Stomach smooth muscle (tissue), 2 donors: Measurements from ENCODE around the gene TYW1B.
"Not testable (repeated sequence)": the region's sequence is repeated elsewhere in the genome, so short reads cannot be mapped to it uniquely, and the experiment has no call there.

Experiments used
- H3K27ac ChIP-seq: one replicate; pipeline ENCODE4 v1.7.0; 2013; ENCODE audit warnings: mild to moderate bottlenecking, low read length, inconsistent platforms
- H3K27me3 ChIP-seq, 2 donors: one replicate each; pipeline ENCODE4 v1.7.0; 2013; ENCODE audit warnings: low read length in 2 of 2; ENCODE audit not compliant: insufficient read depth in 2 of 2, control insufficient read depth in 1 of 2
- H3K36me3 ChIP-seq, 2 donors: one replicate each; pipeline ENCODE4 v1.7.0; 2013; ENCODE audit warnings: low read length in 2 of 2; ENCODE audit not compliant: control insufficient read depth in 2 of 2, insufficient read depth in 2 of 2
- H3K4me1 ChIP-seq: one replicate; pipeline ENCODE4 v1.7.0; 2013; ENCODE audit warnings: low read length; ENCODE audit not compliant: control insufficient read depth, insufficient read depth
- H3K4me3 ChIP-seq, 2 donors: one replicate each; pipeline ENCODE4 v1.7.0; 2013; ENCODE audit warnings: low read length in 2 of 2
- H3K9ac ChIP-seq, 2 donors: one replicate each; pipeline ENCODE4 v1.7.0; 2013; ENCODE audit warnings: low read length in 2 of 2, mild to moderate bottlenecking in 1 of 2
- H3K9me3 ChIP-seq, 2 donors: one replicate each; pipeline ENCODE4 v1.7.0; 2013; ENCODE audit warnings: low read length in 2 of 2; ENCODE audit not compliant: control insufficient read depth in 2 of 2
- donor health status: healthy.
- donor health status: Pancreatic carcinoma.

Gene TYW1B

GRCh38 chr7:72603073-72603472, 224.9 kb downstream of the TYW1B start:
- no peak overlapping the region for H3K4me3 ChIP-seq
- H3K36me3 ChIP-seq, result peaks cover 0 to 4% of the 10 kb centered on the region in 2 donors
- no peaks in the 10 kb centered on the region for H3K27me3 ChIP-seq
- no peaks in the 10 kb centered on the region for H3K4me1 ChIP-seq
- no peak overlapping the region for H3K9ac ChIP-seq
- H3K9me3 ChIP-seq, result no peaks in the 10 kb centered on the region
- H3K27ac ChIP-seq, result no peak overlapping the region

- H3K9me3 ChIP-seq, H3K27me3 ChIP-seq, H3K4me3 ChIP-seq, H3K36me3 ChIP-seq, H3K4me1 ChIP-seq, H3K9ac ChIP-seq, H3K27ac ChIP-seq: not testable (repeated sequence)
Observed at GRCh38 chr7:72601683-72602082, 226.3 kb downstream of the TYW1B start.

GRCh38 chr7:72590023-72590422, 238.0 kb downstream of the TYW1B start:
- not testable (repeated sequence) for H3K9me3 ChIP-seq, H3K4me1 ChIP-seq, H3K9ac ChIP-seq, H3K36me3 ChIP-seq, H3K4me3 ChIP-seq, H3K27ac ChIP-seq, H3K27me3 ChIP-seq

GRCh38 chr7:72587267-72587666, 240.7 kb downstream of the TYW1B start:
- H3K27me3 ChIP-seq, H3K36me3 ChIP-seq, H3K9me3 ChIP-seq, H3K9ac ChIP-seq, H3K27ac ChIP-seq, H3K4me3 ChIP-seq, H3K4me1 ChIP-seq: not testable (repeated sequence)

- not testable (repeated sequence) for H3K4me3 ChIP-seq, H3K9me3 ChIP-seq, H3K27ac ChIP-seq, H3K9ac ChIP-seq, H3K4me1 ChIP-seq, H3K27me3 ChIP-seq, H3K36me3 ChIP-seq
Observed at GRCh38 chr7:72584576-72584975, 243.4 kb downstream of the TYW1B start.

GRCh38 chr7:72583620-72584361, 244.2 kb downstream of the TYW1B start:
- not testable (repeated sequence) for H3K4me1 ChIP-seq, H3K27ac ChIP-seq, H3K9me3 ChIP-seq, H3K9ac ChIP-seq, H3K36me3 ChIP-seq, H3K27me3 ChIP-seq, H3K4me3 ChIP-seq

- H3K9me3 ChIP-seq, H3K4me3 ChIP-seq, H3K27ac ChIP-seq, H3K36me3 ChIP-seq, H3K27me3 ChIP-seq, H3K9ac ChIP-seq, H3K4me1 ChIP-seq: not testable (repeated sequence)
Observed at GRCh38 chr7:72580142-72580770, 247.7 kb downstream of the TYW1B start.

- no peaks in the 10 kb centered on the region for H3K9me3 ChIP-seq
- no peak overlapping the region for H3K4me3 ChIP-seq
- H3K36me3 ChIP-seq, result no peaks in the 10 kb centered on the region
- no peaks in the 10 kb centered on the region for H3K27me3 ChIP-seq
- H3K9ac ChIP-seq, result no peak overlapping the region
- H3K4me1 ChIP-seq, result no peaks in the 10 kb centered on the region
- H3K27ac ChIP-seq, result no peak overlapping the region
Observed at GRCh38 chr7:72577107-72577506, 250.9 kb downstream of the TYW1B start.

GRCh38 chr7:72561988-72562387, 266.0 kb downstream of the TYW1B start:
- not testable (repeated sequence) for H3K36me3 ChIP-seq, H3K9ac ChIP-seq, H3K4me3 ChIP-seq

GRCh38 chr7:72559546-72559945, 268.5 kb downstream of the TYW1B start:
- H3K27me3 ChIP-seq, H3K36me3 ChIP-seq, H3K4me1 ChIP-seq, H3K27ac ChIP-seq, H3K9ac ChIP-seq, H3K4me3 ChIP-seq, H3K9me3 ChIP-seq: not testable (repeated sequence)

More at GRCh38 chr7:72561988-72562387, 266.0 kb downstream of the TYW1B start:
- H3K4me1 ChIP-seq, H3K27me3 ChIP-seq, H3K9me3 ChIP-seq, H3K27ac ChIP-seq: not testable (repeated sequence)

GRCh38 chr7:72556733-72557132, 271.3 kb downstream of the TYW1B start:
- not testable (repeated sequence) for H3K4me1 ChIP-seq, H3K27ac ChIP-seq, H3K9ac ChIP-seq, H3K4me3 ChIP-seq, H3K9me3 ChIP-seq, H3K27me3 ChIP-seq, H3K36me3 ChIP-seq
